ENCODE measurements around the gene SLIT1.

DNA sequence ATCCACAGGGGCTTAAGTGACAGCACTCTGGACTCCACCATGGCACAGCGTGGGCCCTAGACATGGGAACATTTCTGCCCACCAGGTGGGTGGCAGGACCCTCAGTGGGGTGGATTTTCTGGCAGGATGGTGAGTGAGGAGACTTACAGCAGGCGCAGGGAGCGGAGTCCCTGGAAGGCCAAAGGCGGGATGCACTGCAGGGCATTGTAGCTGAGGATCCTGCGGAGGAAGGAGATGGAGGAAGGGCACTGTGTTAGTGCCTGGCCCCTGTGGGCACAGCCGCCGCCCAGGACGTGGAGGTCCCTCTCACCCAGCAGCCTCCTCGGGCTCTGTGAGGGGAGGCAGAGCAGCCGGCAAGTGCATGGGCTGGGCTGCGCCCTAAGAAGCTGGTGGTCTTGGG is 154.3 kb downstream of the SLIT1 start:
- TF ChIP-seq, protein P1, sequence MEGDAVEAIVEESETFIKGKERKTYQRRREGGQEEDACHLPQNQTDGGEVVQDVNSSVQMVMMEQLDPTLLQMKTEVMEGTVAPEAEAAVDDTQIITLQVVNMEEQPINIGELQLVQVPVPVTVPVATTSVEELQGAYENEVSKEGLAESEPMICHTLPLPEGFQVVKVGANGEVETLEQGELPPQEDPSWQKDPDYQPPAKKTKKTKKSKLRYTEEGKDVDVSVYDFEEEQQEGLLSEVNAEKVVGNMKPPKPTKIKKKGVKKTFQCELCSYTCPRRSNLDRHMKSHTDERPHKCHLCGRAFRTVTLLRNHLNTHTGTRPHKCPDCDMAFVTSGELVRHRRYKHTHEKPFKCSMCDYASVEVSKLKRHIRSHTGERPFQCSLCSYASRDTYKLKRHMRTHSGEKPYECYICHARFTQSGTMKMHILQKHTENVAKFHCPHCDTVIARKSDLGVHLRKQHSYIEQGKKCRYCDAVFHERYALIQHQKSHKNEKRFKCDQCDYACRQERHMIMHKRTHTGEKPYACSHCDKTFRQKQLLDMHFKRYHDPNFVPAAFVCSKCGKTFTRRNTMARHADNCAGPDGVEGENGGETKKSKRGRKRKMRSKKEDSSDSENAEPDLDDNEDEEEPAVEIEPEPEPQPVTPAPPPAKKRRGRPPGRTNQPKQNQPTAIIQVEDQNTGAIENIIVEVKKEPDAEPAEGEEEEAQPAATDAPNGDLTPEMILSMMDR (IDR thresholded peaks at IDR 0.05 in 4 of 5, conservative IDR thresholded peaks at IDR 0.05 in 1 of 5) = no peak
- TF ChIP-seq POLR2A (IDR thresholded peaks at IDR 0.05) = no peak
